ENCODE results near the gene PRKRIP1. TPM values are rescaled to one million over a fixed set of nuclear protein-coding genes. Genes with fewer than 3 reads are reported as not detected.
A peak's percentile ranks its signal among the peaks of the same experiment; 100 is the strongest.

The PRKRIP1 gene
- polyA plus RNA-seq, 3 donors: 6.6 to 27.0 (median 7.4) TPM

GRCh38 chr7:102421706-102422240, 25.6 kb downstream of the PRKRIP1 start:
- H3K4me2 ChIP-seq (replicated peaks; ENCODE audit: extremely low read depth, low read length, poor library complexity, severe bottlenecking): no peak overlapping the region
- no peaks in the 10 kb centered on the region for H3K9me3 ChIP-seq (replicated peaks in 1 of 2; ENCODE audit: control insufficient read depth in 1 of 2, insufficient read depth in 1 of 2, low read length in 2 of 2)
- DNase-seq: no peak
- peaks cover 51% of the 10 kb centered on the region for H3K4me1 Mint-ChIP-seq
- H3K4me1 ChIP-seq (ENCODE audit: control insufficient read depth in 1 of 2, insufficient read depth in 2 of 2, low read length in 2 of 2): peaks cover 46 to 54% of the 10 kb centered on the region in 2 donors
- H3K4me3 Mint-ChIP-seq: no peak overlapping the region
- peaks cover 0 to 5% (median 0%) of the 10 kb centered on the region in 3 donors for H3K27me3 Mint-ChIP-seq (ENCODE audit: low read depth in 3 of 3)
- H3K36me3 ChIP-seq (replicated peaks in 1 of 2; ENCODE audit: control insufficient read depth in 1 of 2, insufficient read depth in 2 of 2, low read length in 2 of 2): peaks cover 4 to 24% of the 10 kb centered on the region in 2 donors
- no peaks in the 10 kb centered on the region for H4K20me1 ChIP-seq (ENCODE audit: insufficient read depth, low read length)
- H2AFZ ChIP-seq (ENCODE audit: insufficient read depth, low read depth, low read length, poor library complexity, severe bottlenecking): no peak overlapping the region
- no peak overlapping the region for H3K27ac ChIP-seq (ENCODE audit: low read depth in 1 of 2, low read length in 2 of 2)
- H3K36me3 Mint-ChIP-seq: peaks cover 37 to 60% of the 10 kb centered on the region in 2 donors
- no peak for TF ChIP-seq CTCF (IDR thresholded peaks at IDR 0.05)
- no peak overlapping the region for H3K4me3 ChIP-seq (replicated peaks in 1 of 3; ENCODE audit: low read depth in 2 of 3, low read length in 3 of 3)
- 60% methylated on average over 2 of the region's 10 CpGs for WGBS (ENCODE audit: insufficient coverage)
- no peaks in the 10 kb centered on the region for H3K79me2 ChIP-seq (ENCODE audit: insufficient read depth, low read length)
- H3K27me3 ChIP-seq (ENCODE audit: control insufficient read depth in 2 of 2, insufficient read depth in 2 of 2, low read length in 2 of 2): no peaks in the 10 kb centered on the region
- peak overlapping the region in 3 of 7 donors; percentile 75 to 93 (median 90) for H3K27ac Mint-ChIP-seq
- H3K9me3 Mint-ChIP-seq: no peaks in the 10 kb centered on the region
- intact Hi-C loops (cut with micrococcal nuclease): loop anchor here in 1 of 2 donors (2.0 kb wide), 1 partner anchor 13 kb away; no protein-coding TSS in a partner anchor
- H3K9ac ChIP-seq (ENCODE audit: insufficient read depth, low read length, poor library complexity, severe bottlenecking): no peak overlapping the region

GRCh38 chr7:102424129-102424551, 28.0 kb downstream of the PRKRIP1 start:
- peaks cover 0 to under 1% of the 10 kb centered on the region in 2 donors for H3K36me3 ChIP-seq (replicated peaks in 1 of 2; ENCODE audit: control insufficient read depth in 1 of 2, insufficient read depth in 2 of 2, low read length in 2 of 2)
- no peaks in the 10 kb centered on the region for H3K27me3 ChIP-seq (ENCODE audit: control insufficient read depth in 2 of 2, insufficient read depth in 2 of 2, low read length in 2 of 2)
- peak overlapping the region; percentile 98 to 100 for H3K27ac ChIP-seq (ENCODE audit: low read depth in 1 of 2, low read length in 2 of 2)
- H4K20me1 ChIP-seq (ENCODE audit: insufficient read depth, low read length): no peaks in the 10 kb centered on the region
- H2AFZ ChIP-seq (ENCODE audit: insufficient read depth, low read depth, low read length, poor library complexity, severe bottlenecking): no peak overlapping the region
- Mint-ChIP-seq H3K27ac (peak overlapping the region; percentile 100), H3K27me3 (ENCODE audit: low read depth in 3 of 3) (peaks cover 0 to 5% (median 0%) of the 10 kb centered on the region in 3 donors), H3K36me3 (peaks cover 29 to 41% of the 10 kb centered on the region in 2 donors), H3K9me3 (no peaks in the 10 kb centered on the region), H3K4me3 (no peak overlapping the region), H3K4me1 (peaks cover 71% of the 10 kb centered on the region)
- H3K9me3 ChIP-seq (replicated peaks in 1 of 2; ENCODE audit: control insufficient read depth in 1 of 2, insufficient read depth in 1 of 2, low read length in 2 of 2): no peaks in the 10 kb centered on the region
- H3K4me2 ChIP-seq (replicated peaks; ENCODE audit: extremely low read depth, low read length, poor library complexity, severe bottlenecking): no peak overlapping the region
- no peak overlapping the region for H3K4me3 ChIP-seq (replicated peaks in 1 of 3; ENCODE audit: low read depth in 2 of 3, low read length in 3 of 3)
- TF ChIP-seq CTCF (IDR thresholded peaks at IDR 0.05): no peak
- no peak overlapping the region for H3K9ac ChIP-seq (ENCODE audit: insufficient read depth, low read length, poor library complexity, severe bottlenecking)
- peaks cover 70 to 78% of the 10 kb centered on the region in 2 donors for H3K4me1 ChIP-seq (ENCODE audit: control insufficient read depth in 1 of 2, insufficient read depth in 2 of 2, low read length in 2 of 2)
- H3K79me2 ChIP-seq (ENCODE audit: insufficient read depth, low read length): peaks cover 5% of the 10 kb centered on the region
- intact Hi-C loops (cut with micrococcal nuclease): no loop called here
- DNase-seq: no peak
- 82% methylated on average over 3 of the region's 12 CpGs for WGBS (ENCODE audit: insufficient coverage)

Data from CD14-positive monocyte (primary cell).